ENCODE results near the gene SLC39A11.
"Not testable (repeated sequence)": the region's sequence is repeated elsewhere in the genome, so short reads cannot be mapped to it uniquely, and the experiment has no call there.

Gene SLC39A11

GRCh38 chr17:72996791-72997190, 95.7 kb downstream of the SLC39A11 start:
- TF ChIP-seq EZH2phosphoT487 (IDR thresholded peaks at IDR 0.05; ENCODE audit: low read depth) = no peak
- TF ChIP-seq CTCF (IDR thresholded peaks at IDR 0.05; ENCODE audit: low read depth, low read length) = no peak
- Histone ChIP-seq H3K27ac (ENCODE audit: low read length) (no peak overlapping the region), H4K20me1 (ENCODE audit: insufficient read depth, low read length) (no peaks in the 10 kb centered on the region), H3K4me1 (ENCODE audit: low read length) (peaks cover 5% of the 10 kb centered on the region), H3K36me3 (replicated peaks; ENCODE audit: low read depth, low read length) (peaks cover 8% of the 10 kb centered on the region), H2AFZ (ENCODE audit: low read depth, low read length) (no peak overlapping the region), H3K4me2 (ENCODE audit: low read length) (no peak overlapping the region), H3K27me3 (ENCODE audit: low read depth, low read length) (no peaks in the 10 kb centered on the region), H3K79me2 (ENCODE audit: low read length) (no peaks in the 10 kb centered on the region), H3K9ac (ENCODE audit: low read length) (no peak overlapping the region), H3K9me3 (ENCODE audit: insufficient read depth, low read length) (no peaks in the 10 kb centered on the region), H3K4me3 (ENCODE audit: low read length) (no peak overlapping the region)

GRCh38 chr17:72995008-72995656, 97.4 kb downstream of the SLC39A11 start:
- no peaks in the 10 kb centered on the region for H3K9me3 ChIP-seq (ENCODE audit: insufficient read depth, low read length)
- H3K4me1 ChIP-seq (ENCODE audit: low read length) = peaks cover 5% of the 10 kb centered on the region
- H3K79me2 ChIP-seq (ENCODE audit: low read length) = no peaks in the 10 kb centered on the region
- H3K9ac ChIP-seq (ENCODE audit: low read length) = no peak overlapping the region
- TF ChIP-seq CTCF (IDR thresholded peaks at IDR 0.05; ENCODE audit: low read depth, low read length) (no peak), EZH2phosphoT487 (IDR thresholded peaks at IDR 0.05; ENCODE audit: low read depth) (no peak)
- H4K20me1 ChIP-seq (ENCODE audit: insufficient read depth, low read length) = no peaks in the 10 kb centered on the region
- H3K27me3 ChIP-seq (ENCODE audit: low read depth, low read length) = no peaks in the 10 kb centered on the region
- H3K4me3 ChIP-seq (ENCODE audit: low read length) = no peak overlapping the region
- no peak overlapping the region for H3K4me2 ChIP-seq (ENCODE audit: low read length)
- no peak overlapping the region for H3K27ac ChIP-seq (ENCODE audit: low read length)
- H3K36me3 ChIP-seq (replicated peaks; ENCODE audit: low read depth, low read length) = peaks cover 8% of the 10 kb centered on the region
- no peak overlapping the region for H2AFZ ChIP-seq (ENCODE audit: low read depth, low read length)

- H2AFZ ChIP-seq (ENCODE audit: low read depth, low read length); H3K4me3 ChIP-seq (ENCODE audit: low read length); H3K4me2 ChIP-seq (ENCODE audit: low read length); H4K20me1 ChIP-seq (ENCODE audit: insufficient read depth, low read length); H3K27ac ChIP-seq (ENCODE audit: low read length); H3K27me3 ChIP-seq (ENCODE audit: low read depth, low read length); H3K4me1 ChIP-seq (ENCODE audit: low read length); H3K36me3 ChIP-seq (replicated peaks; ENCODE audit: low read depth, low read length); H3K9me3 ChIP-seq (ENCODE audit: insufficient read depth, low read length); H3K79me2 ChIP-seq (ENCODE audit: low read length); H3K9ac ChIP-seq (ENCODE audit: low read length): not testable (repeated sequence)
These were observed 99.6 kb downstream of the SLC39A11 start for GRCh38 chr17:72992783-72993467.

- Histone ChIP-seq H3K4me2 (ENCODE audit: low read length) (no peak overlapping the region), H3K4me3 (ENCODE audit: low read length) (no peak overlapping the region), H2AFZ (ENCODE audit: low read depth, low read length) (no peak overlapping the region), H3K79me2 (ENCODE audit: low read length) (no peaks in the 10 kb centered on the region), H3K4me1 (ENCODE audit: low read length) (peaks cover 5% of the 10 kb centered on the region), H3K9ac (ENCODE audit: low read length) (no peak overlapping the region), H3K36me3 (replicated peaks; ENCODE audit: low read depth, low read length) (peaks cover 8% of the 10 kb centered on the region), H3K9me3 (ENCODE audit: insufficient read depth, low read length) (no peaks in the 10 kb centered on the region), H3K27ac (ENCODE audit: low read length) (no peak overlapping the region), H4K20me1 (ENCODE audit: insufficient read depth, low read length) (no peaks in the 10 kb centered on the region), H3K27me3 (ENCODE audit: low read depth, low read length) (no peaks in the 10 kb centered on the region)
- no peak for TF ChIP-seq EZH2phosphoT487 (IDR thresholded peaks at IDR 0.05; ENCODE audit: low read depth)
- no peak for TF ChIP-seq CTCF (IDR thresholded peaks at IDR 0.05; ENCODE audit: low read depth, low read length)
These were observed 100.8 kb downstream of the SLC39A11 start for GRCh38 chr17:72991651-72992050.

All from OCI-LY3 (cell line).